Stimulated activated naive B cell treated with anti-CD40 and anti-IgM and Interleukin-4, amounts not matched to agents 10 μg/mL and 1 μg/mL and 100 μg/mL, for 72 hours (primary cell): Measurements from ENCODE around the gene RHCE.
"Not testable (repeated sequence)": the region's sequence is repeated elsewhere in the genome, so short reads cannot be mapped to it uniquely, and the experiment has no call there.

Experiments
- ATAC-seq, 2 donors: fragments of 150-1000 bp; cut with Tn5 transposase; replicated peaks; 2 replicates each; pipeline ENCODE4 v1.10.0; 2021; ENCODE audit warnings: moderate library complexity in 1 of 2
- DNase-seq: peaks from one replicate; pipeline ENCODE4 v3.0.0; 2021
- H3K27ac Mint-ChIP-seq: one replicate; pipeline ENCODE4 v1.8.0; 2022; ENCODE audit warnings: mild to moderate bottlenecking, mixed read lengths
- H3K27me3 Mint-ChIP-seq, 2 donors: one replicate each; pipeline ENCODE4 v1.8.0; 2022; ENCODE audit warnings: mixed read lengths in 2 of 2
- H3K36me3 Mint-ChIP-seq, 2 donors: one replicate each; pipeline ENCODE4 v1.8.0; 2022; ENCODE audit warnings: mixed read lengths in 2 of 2, mild to moderate bottlenecking in 1 of 2
- H3K4me1 Mint-ChIP-seq, 2 donors: one replicate each; pipeline ENCODE4 v1.8.0; 2022; ENCODE audit warnings: mixed read lengths in 2 of 2, mild to moderate bottlenecking in 1 of 2
- H3K4me3 Mint-ChIP-seq, 2 donors: one replicate each; pipeline ENCODE4 v1.8.0; 2022; ENCODE audit warnings: mild to moderate bottlenecking in 2 of 2, mixed read lengths in 2 of 2, moderate library complexity in 1 of 2
- H3K9me3 Mint-ChIP-seq, 2 donors: one replicate each; pipeline ENCODE4 v1.8.0; 2022; ENCODE audit warnings: mixed read lengths in 2 of 2, mild to moderate bottlenecking in 1 of 2

RHCE gene

GRCh38 chr1:25428475-25429166 is 8.0 kb upstream of the RHCE start:
- no peaks in the 10 kb centered on the region for H3K9me3 Mint-ChIP-seq
- ATAC-seq (no peak), DNase-seq (no peak)
- H3K27ac Mint-ChIP-seq = peak overlapping the region; percentile 16
- peaks cover 15 to 31% of the 10 kb centered on the region in 2 donors for H3K4me1 Mint-ChIP-seq
- H3K4me3 Mint-ChIP-seq = peak overlapping the region; percentile 39 to 45
- no peaks in the 10 kb centered on the region for H3K36me3 Mint-ChIP-seq
- peaks cover 0 to under 1% of the 10 kb centered on the region in 2 donors for H3K27me3 Mint-ChIP-seq

- ATAC-seq = no peak
- H3K9me3 Mint-ChIP-seq = no peaks in the 10 kb centered on the region
- no peaks in the 10 kb centered on the region for H3K36me3 Mint-ChIP-seq
- no peak for DNase-seq
- peaks cover 0 to 7% of the 10 kb centered on the region in 2 donors for H3K27me3 Mint-ChIP-seq
- peaks cover 12 to 22% of the 10 kb centered on the region in 2 donors for H3K4me1 Mint-ChIP-seq
- H3K27ac Mint-ChIP-seq = no peak overlapping the region
- no peak overlapping the region for H3K4me3 Mint-ChIP-seq
These were observed 7.1 kb upstream of the RHCE start for GRCh38 chr1:25427696-25428095.

- Mint-ChIP-seq H3K27ac (no peak overlapping the region), H3K9me3 (no peaks in the 10 kb centered on the region), H3K27me3 (peaks cover 0 to 11% of the 10 kb centered on the region in 2 donors), H3K36me3 (no peaks in the 10 kb centered on the region), H3K4me3 (no peak overlapping the region), H3K4me1 (peaks cover 4 to 10% of the 10 kb centered on the region in 2 donors)
- ATAC-seq (no peak), DNase-seq (no peak)
These were observed 4.8 kb upstream of the RHCE start for GRCh38 chr1:25425098-25426085.

DNA sequence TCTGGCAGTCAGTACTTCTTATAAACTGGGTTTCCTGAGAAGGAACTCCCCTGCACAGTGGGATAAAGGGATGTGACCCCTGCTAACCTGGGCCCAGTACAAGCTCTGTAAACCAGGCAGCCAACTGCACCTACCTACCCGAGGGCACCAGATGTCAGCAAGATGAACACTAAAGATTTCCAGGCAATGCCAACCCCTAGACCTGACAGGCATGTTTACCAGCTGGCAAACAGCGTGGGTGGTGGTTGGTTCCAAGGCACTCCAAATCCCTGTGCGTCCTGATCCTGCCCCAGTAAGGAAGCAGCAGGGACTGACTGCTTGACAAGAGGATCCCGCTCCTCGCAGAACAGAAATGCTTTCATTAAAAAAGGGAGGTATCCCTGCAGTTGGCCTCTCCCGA is 2.6 kb upstream of the RHCE start:
- H3K27me3 Mint-ChIP-seq = peaks cover 0 to 12% of the 10 kb centered on the region in 2 donors
- H3K36me3 Mint-ChIP-seq, DNase-seq, ATAC-seq, H3K9me3 Mint-ChIP-seq, H3K4me3 Mint-ChIP-seq, H3K27ac Mint-ChIP-seq, H3K4me1 Mint-ChIP-seq: not testable (repeated sequence)

DNA sequence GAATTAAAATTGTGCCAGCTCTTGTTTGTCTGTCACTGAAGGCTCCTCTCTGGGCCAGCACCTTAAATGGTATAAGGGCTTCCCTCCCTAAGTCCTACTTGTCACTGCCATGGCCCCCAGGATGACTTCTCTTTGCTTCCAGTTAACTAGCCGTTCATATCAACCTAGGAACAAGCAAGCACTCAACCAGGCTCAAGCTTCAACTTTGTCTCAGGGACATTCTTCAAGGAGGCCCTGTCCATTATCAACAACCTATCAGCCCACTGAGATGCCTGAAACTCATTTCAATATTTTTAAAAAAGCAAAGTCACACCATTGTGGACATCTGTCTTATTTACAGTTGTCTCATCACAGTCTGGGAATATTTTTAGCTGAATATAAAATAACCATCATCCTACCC is 1.3 kb downstream of the RHCE start:
- not testable (repeated sequence) for H3K9me3 Mint-ChIP-seq, H3K36me3 Mint-ChIP-seq, ATAC-seq, H3K4me3 Mint-ChIP-seq, DNase-seq, H3K4me1 Mint-ChIP-seq, H3K27ac Mint-ChIP-seq
- peaks cover 0 to 15% of the 10 kb centered on the region in 2 donors for H3K27me3 Mint-ChIP-seq

GRCh38 chr1:25417280-25417679 is 3.3 kb downstream of the RHCE start:
- not testable (repeated sequence) for H3K9me3 Mint-ChIP-seq, ATAC-seq, H3K27me3 Mint-ChIP-seq, DNase-seq, H3K4me3 Mint-ChIP-seq, H3K4me1 Mint-ChIP-seq, H3K36me3 Mint-ChIP-seq, H3K27ac Mint-ChIP-seq

- not testable (repeated sequence) for H3K27ac Mint-ChIP-seq, H3K4me3 Mint-ChIP-seq, H3K9me3 Mint-ChIP-seq
These were observed 6.0 kb downstream of the RHCE start for GRCh38 chr1:25414578-25414977.

GRCh38 chr1:25414157-25414556 is 6.5 kb downstream of the RHCE start:
- ATAC-seq, H3K27me3 Mint-ChIP-seq, H3K4me3 Mint-ChIP-seq, H3K27ac Mint-ChIP-seq, DNase-seq, H3K9me3 Mint-ChIP-seq, H3K4me1 Mint-ChIP-seq, H3K36me3 Mint-ChIP-seq: not testable (repeated sequence)

More at GRCh38 chr1:25414578-25414977, 6.0 kb downstream of the RHCE start:
- not testable (repeated sequence) for ATAC-seq, H3K36me3 Mint-ChIP-seq, H3K27me3 Mint-ChIP-seq, DNase-seq, H3K4me1 Mint-ChIP-seq

DNA sequence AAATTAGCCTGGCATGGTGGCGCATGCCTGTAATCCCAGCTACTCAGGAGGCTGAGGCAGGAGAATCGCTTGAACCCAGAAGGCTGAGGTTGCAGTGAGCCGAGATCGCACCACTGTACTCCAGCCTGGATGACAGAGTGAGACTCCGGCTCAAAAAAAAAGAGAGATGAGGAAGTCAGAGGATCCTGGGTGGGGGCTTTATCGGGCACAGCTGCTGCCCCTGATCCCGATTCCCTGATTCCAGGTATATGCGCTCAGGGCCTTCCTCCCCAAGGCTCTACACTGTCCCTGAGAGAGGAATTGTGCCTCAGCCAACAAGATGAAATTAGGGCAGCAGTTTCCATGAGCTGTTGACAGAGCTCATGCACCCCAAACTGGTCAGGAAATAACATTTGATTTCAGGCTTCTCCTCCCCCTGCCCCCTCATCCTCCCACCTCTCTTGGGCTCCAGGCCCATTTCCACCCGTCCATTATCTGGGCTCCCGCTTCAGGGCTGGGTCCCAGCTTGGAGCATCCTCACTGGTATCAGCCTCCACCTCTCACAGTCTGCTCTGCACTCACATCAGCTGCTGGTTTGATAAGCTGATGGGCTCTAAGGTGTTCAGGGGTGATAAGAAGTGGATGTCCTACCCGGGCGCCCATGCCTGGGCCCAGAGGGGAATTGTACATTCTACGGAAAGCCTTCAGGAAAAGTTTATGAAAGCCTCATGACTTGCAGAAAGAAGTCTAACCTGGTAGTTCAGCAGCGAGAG is 7.6 kb downstream of the RHCE start:
- not testable (repeated sequence) for DNase-seq, H3K27me3 Mint-ChIP-seq, ATAC-seq, H3K4me3 Mint-ChIP-seq, H3K36me3 Mint-ChIP-seq, H3K27ac Mint-ChIP-seq, H3K9me3 Mint-ChIP-seq, H3K4me1 Mint-ChIP-seq

DNA sequence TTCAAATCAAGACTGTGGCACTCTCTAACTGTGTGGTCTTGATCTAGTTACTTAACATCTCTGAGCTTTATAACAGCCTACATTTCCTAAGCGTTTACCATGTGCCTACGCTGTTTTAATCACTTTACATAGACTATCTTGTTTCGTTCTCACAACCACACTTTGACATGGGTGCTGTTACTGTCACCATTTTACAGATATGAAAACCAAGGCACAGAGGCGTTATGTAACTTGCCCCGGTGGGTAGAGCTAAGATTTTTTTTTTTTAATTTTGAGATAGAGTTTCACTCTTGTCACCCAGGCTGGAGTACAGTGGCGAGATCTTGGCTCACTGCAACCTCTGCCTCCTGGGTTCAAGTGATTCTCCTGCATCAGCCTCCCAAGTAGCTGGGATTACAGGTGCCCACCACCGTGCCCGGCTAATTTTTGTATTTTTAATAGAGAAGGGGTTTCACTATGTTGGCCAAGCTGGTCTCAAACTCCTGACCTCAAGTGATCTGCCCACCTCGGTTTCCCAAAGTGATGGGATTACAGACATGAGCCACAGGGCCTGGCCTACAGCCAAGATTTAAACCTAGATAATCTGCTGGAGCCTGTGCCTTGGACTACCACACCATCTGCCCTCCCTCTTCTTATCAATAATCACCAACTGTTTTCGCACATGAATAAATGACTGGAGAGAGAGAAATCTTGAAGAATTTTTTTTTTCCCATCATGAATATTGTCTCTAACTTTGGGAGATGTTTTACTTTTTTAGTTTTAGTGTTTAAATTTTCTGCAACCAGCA is 10.8 kb downstream of the RHCE start:
- not testable (repeated sequence) for H3K27me3 Mint-ChIP-seq, H3K9me3 Mint-ChIP-seq, DNase-seq, H3K27ac Mint-ChIP-seq, ATAC-seq, H3K36me3 Mint-ChIP-seq, H3K4me3 Mint-ChIP-seq, H3K4me1 Mint-ChIP-seq

DNA sequence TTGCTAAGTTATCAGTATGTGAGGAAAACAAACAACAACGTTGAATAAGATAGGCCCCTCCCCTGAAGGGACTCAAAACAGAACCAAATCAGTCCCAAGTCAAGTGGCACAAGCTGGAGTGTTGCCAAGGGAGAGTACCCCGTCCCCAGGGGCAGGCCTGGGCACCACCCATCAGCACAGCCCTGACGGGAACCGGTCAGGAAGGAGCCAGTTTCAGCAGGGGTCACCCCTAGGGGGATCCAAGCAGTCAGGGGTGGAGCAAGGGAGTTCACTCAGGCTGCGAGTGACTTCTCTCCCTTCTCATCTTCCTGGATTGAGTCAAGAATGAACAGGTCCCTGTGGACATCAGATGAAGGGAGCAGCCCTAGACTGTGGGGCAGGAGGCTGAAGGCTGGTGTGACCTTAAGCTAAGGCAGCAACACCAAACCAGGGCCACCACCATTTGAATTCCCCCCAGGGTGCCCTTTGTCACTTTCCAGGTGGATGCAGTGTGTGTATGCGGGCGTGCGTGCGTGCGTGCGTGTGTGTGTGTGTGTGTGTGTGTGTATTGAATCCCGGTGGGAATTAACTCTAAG is 14.8 kb downstream of the RHCE start:
- DNase-seq (peak; percentile 35), ATAC-seq (peak; percentile 75 to 87)

DNA sequence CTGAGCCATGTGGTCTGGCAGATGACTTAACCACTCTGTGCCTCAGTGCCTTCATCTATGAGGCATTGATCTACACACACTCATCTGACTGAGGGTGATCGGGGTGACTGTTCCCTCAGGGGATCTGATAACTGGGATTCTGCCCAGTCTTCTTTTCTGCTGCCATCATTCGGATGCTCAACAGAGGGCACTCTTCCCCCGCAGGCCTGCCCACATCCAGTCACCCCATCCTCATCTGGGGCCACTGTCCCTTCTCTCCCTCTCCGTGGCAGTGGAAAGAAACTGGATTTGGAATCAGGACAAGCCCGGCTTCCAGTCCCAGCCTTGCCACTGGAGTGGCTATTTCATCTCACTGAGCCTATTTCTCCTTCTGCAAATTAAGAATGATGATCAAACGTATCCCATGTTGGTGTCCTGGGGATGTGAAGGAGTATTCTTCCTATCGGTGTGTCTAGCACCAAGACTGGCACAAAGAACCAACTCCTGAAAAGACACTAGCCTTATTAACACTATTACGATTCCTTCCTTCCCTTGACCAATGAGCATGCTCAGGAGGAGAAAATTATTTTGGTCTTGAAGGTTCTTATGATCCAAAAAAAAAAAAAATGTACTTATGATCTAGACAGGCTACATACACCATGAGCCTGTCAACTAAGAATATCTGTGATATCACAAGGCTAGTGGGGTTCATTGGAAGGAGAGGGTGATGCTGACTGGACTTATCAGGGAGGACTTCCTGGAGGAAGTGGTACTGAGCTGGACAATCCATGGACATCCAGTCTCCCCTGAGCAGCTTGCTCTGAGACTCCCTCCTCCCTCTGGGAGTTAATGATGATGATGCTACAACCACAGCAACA is 17.4 kb downstream of the RHCE start:
- H3K4me3 Mint-ChIP-seq, H3K27ac Mint-ChIP-seq, H3K36me3 Mint-ChIP-seq, H3K4me1 Mint-ChIP-seq, H3K9me3 Mint-ChIP-seq, DNase-seq: not testable (repeated sequence)
- peaks cover 11 to 16% of the 10 kb centered on the region in 2 donors for H3K27me3 Mint-ChIP-seq
- peak; percentile 39 to 66 for ATAC-seq

More for the DNA sequence above, 14.8 kb downstream of the RHCE start:
- Mint-ChIP-seq H3K27ac (peak overlapping the region; percentile 37), H3K27me3 (peaks cover 11 to 16% of the 10 kb centered on the region in 2 donors)
- H3K4me1 Mint-ChIP-seq, H3K36me3 Mint-ChIP-seq, H3K9me3 Mint-ChIP-seq, H3K4me3 Mint-ChIP-seq: not testable (repeated sequence)

DNA sequence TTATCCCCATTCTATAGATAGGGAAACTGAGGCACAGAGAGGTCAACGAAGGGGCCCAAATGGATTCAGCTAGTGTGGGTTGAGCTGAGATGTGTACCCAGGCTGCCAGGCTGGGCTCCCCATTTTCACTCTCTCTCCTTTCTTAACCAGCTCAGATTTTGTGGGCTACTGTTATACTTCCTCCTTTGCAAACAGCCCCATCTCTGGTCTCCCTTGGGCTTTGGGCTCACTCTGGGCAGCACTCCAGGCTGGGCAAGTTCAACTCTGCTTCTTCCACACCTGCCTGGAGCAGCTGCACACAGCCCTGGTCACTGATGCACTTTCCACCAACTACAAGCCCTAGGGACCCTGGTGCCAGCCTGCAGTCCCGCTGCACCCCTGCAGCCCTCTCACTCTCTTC is 22.5 kb downstream of the RHCE start:
- peak; percentile 73 to 88 for ATAC-seq
- not testable (repeated sequence) for DNase-seq, H3K36me3 Mint-ChIP-seq, H3K4me3 Mint-ChIP-seq, H3K27ac Mint-ChIP-seq, H3K4me1 Mint-ChIP-seq, H3K9me3 Mint-ChIP-seq
- peaks cover 8 to 18% of the 10 kb centered on the region in 2 donors for H3K27me3 Mint-ChIP-seq
